K562 (cell line): ENCODE measurements around the gene PPP1R9A. TPM values are rescaled to one million over a fixed set of nuclear protein-coding genes. Genes with fewer than 3 reads are reported as not detected.

Experiments used
- ATAC-seq: fragments of 200-7000 bp; cut with Tn5 transposase; 3 replicates; pipeline ENCODE4 v1.9.1; 2020; ENCODE audit warnings: moderate library complexity
- BruUV-seq: library from RNA; stranded (reverse); fragments of 400-500 nt; replicated peaks from 2 replicates; lab custom pipeline; 2021; lab: Mats Ljungman, UMichigan
- CTCF ChIA-PET: fragments of 300-600 bp; formaldehyde crosslinking; extraction: SDS; loops from one replicate; lab custom pipeline; 2021; ENCODE audit warnings: low intra/inter-chr PET ratio; lab: Yijun Ruan, JAX
- POLR2A ChIA-PET: fragments of 300-600, 350-650 bp; sonication (Branson Sonifier 250); formaldehyde crosslinking; extraction: SDS; loops from one replicate; lab custom pipeline; 2021; ENCODE audit warnings: antibody characterized with exemption, inconsistent platforms; lab: Yijun Ruan, JAX
- DNase-seq, 4 experiments: peaks; one replicate each; pipeline versions ENCODE4 v3.0.0 to v3.0.0-alpha.2; 2011 to 2018; ENCODE audit warnings: low spot score in 3 of 4, mixed read lengths in 3 of 4; ENCODE audit errors: extremely low read depth in 1 of 4
- FAIRE-seq: peaks from 2 replicates; lab custom pipeline; 2011; peaks lifted over from hg19 to GRCh38; lab: Jason Lieb, UNC
- H2AFZ ChIP-seq: 2 replicates; pipeline ENCODE4 v1.6.0; 2011; ENCODE audit warnings: low read depth, low read length, control low read depth, inconsistent platforms
- H3K27ac ChIP-seq: fragments of 200-600 bp; 3 replicates; pipeline ENCODE4 v1.8.0; 2011; ENCODE audit warnings: low read depth, mild to moderate bottlenecking, control low read depth, inconsistent platforms, low read length, moderate library complexity, mixed read lengths; ENCODE audit errors: extremely low read depth
- H3K27me3 ChIP-seq, 2 experiments: fragments of 300-600 bp in 1 of 2; 2 replicates in 1 of 2; 3 replicates in 1 of 2; pipeline versions ENCODE4 v1.6.0 to v1.8.0; 2011; ENCODE audit warnings: inconsistent platforms in 2 of 2, low read length in 2 of 2, mild to moderate bottlenecking in 1 of 2, mixed read lengths in 1 of 2, moderate library complexity in 1 of 2; ENCODE audit not compliant: control insufficient read depth in 2 of 2, insufficient read depth in 2 of 2
- H3K36me3 ChIP-seq: fragments of 300-600 bp; 3 replicates; pipeline ENCODE4 v1.8.0; 2011; ENCODE audit warnings: mild to moderate bottlenecking, low read length, inconsistent platforms; ENCODE audit not compliant: control insufficient read depth, insufficient read depth
- H3K4me1 ChIP-seq, 2 experiments: fragments of 200-600 bp in 1 of 2; replicated peaks in 1 of 2; 2 replicates in 1 of 2; 3 replicates in 1 of 2; pipeline versions ENCODE4 v1.5.1 to v1.8.0; 2011; ENCODE audit warnings: inconsistent platforms in 2 of 2, low read length in 2 of 2, mild to moderate bottlenecking in 1 of 2, mixed read lengths in 1 of 2, moderate library complexity in 1 of 2; ENCODE audit not compliant: control insufficient read depth in 2 of 2, insufficient read depth in 2 of 2
- H3K4me2 ChIP-seq: 2 replicates; pipeline ENCODE4 v1.6.1; 2011; ENCODE audit warnings: low read length, control low read depth, inconsistent platforms, mixed read lengths; ENCODE audit not compliant: insufficient read depth
- H3K4me3 ChIP-seq: fragments of 200-600 bp; sonication (generic), shearing (Covaris generic); 2 replicates; pipeline ENCODE4 v1.5.1; 2016; ENCODE audit warnings: control low read depth, inconsistent platforms
- H3K79me2 ChIP-seq: fragments of 200-600 bp; 3 replicates; pipeline ENCODE4 v1.8.0; 2011; ENCODE audit warnings: low read length, inconsistent platforms; ENCODE audit not compliant: control insufficient read depth, insufficient read depth
- H3K9ac ChIP-seq, 2 experiments: 2 replicates each; pipeline versions ENCODE4 v1.6.0 to v1.6.1; 2011; ENCODE audit warnings: low read depth in 2 of 2, low read length in 2 of 2, control low read depth in 1 of 2, inconsistent platforms in 1 of 2, mild to moderate bottlenecking in 1 of 2, mixed read lengths in 1 of 2; ENCODE audit not compliant: insufficient read depth in 1 of 2
- H3K9me1 ChIP-seq: one replicate; pipeline ENCODE4 v1.6.0; 2011; ENCODE audit warnings: inconsistent platforms, mild to moderate bottlenecking, low read length, moderate library complexity; ENCODE audit not compliant: control insufficient read depth, insufficient read depth
- H3K9me3 ChIP-seq: replicated peaks from 2 replicates; pipeline ENCODE4 v1.5.1; 2011; ENCODE audit warnings: low read depth, low read length, inconsistent platforms; ENCODE audit not compliant: control insufficient read depth, insufficient read depth
- H4K20me1 ChIP-seq: replicated peaks from 2 replicates; pipeline ENCODE4 v1.6.1; 2011; ENCODE audit warnings: low read length, inconsistent platforms, mixed read lengths; ENCODE audit not compliant: control insufficient read depth, insufficient read depth
- FOXA1 ChIP-seq: fragments of 450-650 bp; IDR thresholded peaks from 2 replicates; pipeline ENCODE4 v1.6.1; 2016; ENCODE audit warnings: mild to moderate bottlenecking, borderline replicate concordance
- NFIC ChIP-seq: fragments of 450-650 bp; IDR thresholded peaks from 2 replicates; pipeline ENCODE4 v1.6.1; 2017; ENCODE audit warnings: mild to moderate bottlenecking, inconsistent platforms
- SRF ChIP-seq, 2 experiments: fragments of 250-450, 450-650 bp in 1 of 2; sonication (Bioruptor Pico) in 1 of 2; sonication (generic) in 1 of 2; formaldehyde crosslinking; IDR thresholded peaks; 2 replicates each; pipeline versions ENCODE4 v1.5.0 to v1.5.1; 2020 to 2022; ENCODE audit warnings: mild to moderate bottlenecking in 1 of 2, missing genetic modification reagents in 1 of 2
- TCFL5 ChIP-seq: fragments of 250-450 bp; sonication (Bioruptor Pico); conservative IDR thresholded peaks from 2 replicates; pipeline ENCODE4 v1.6.1; 2021; ENCODE audit warnings: mild to moderate bottlenecking, moderate library complexity, matching md5 sums
- WGBS: fragments of 100-300 bp; shearing (Covaris generic); methylation state at CpG from one replicate; pipeline ENCODE4 v1.1.6; 2016; ENCODE audit warnings: low coverage, mixed read lengths; ENCODE audit not compliant: insufficient coverage; ENCODE audit errors: missing lambda C conversion rate; 5-methylcytosine and 5-hydroxymethylcytosine counted together
- in situ Hi-C: fragments of 300-500 bp; cut with MboI; formaldehyde crosslinking; loops from 4 replicates; pipeline ENCODE4 v1.15.0; 2018; ENCODE audit warnings: inconsistent platforms, mixed read lengths
- intact Hi-C: fragments of 100-400 bp; cut with micrococcal nuclease; formaldehyde crosslinking; loops from 2 replicates; pipeline ENCODE4 v1.14.2; 2022
- polyA plus RNA-seq, 8 experiments: library from polyadenylated mRNA; depleted of rRNA in 4 of 8; stranded (reverse) in 5 of 8; unstranded in 3 of 8; fragments of >200 nt; fragmentation: Nextera tagmentation in 2 of 8; fragmentation: Illumina TruSeq in 1 of 8; extraction: Ambion mirVana in 2 of 8; extraction: Trizol in 1 of 8; gene quantifications; 2 replicates each; pipeline versions ENCODE4 v1.2.1 to v1.2.3, GENCODE V29; 2011 to 2014; ENCODE audit warnings: inconsistent platforms in 1 of 8, missing spikeins in 1 of 8
- total RNA-seq, 7 experiments: library from RNA; depleted of rRNA in 6 of 7; stranded (reverse); fragments of >200 nt in 6 of 7; fragmentation: Illumina TruSeq in 2 of 7; extraction: Trizol in 2 of 7; gene quantifications; 2 replicates each; pipeline versions ENCODE4 v1.2.1 to v1.2.3, GENCODE V29; 2011 to 2021; ENCODE audit warnings: low replicate concordance in 1 of 7
- TF ChIP-seq, protein P1 (sequence below): sonication (generic); formaldehyde crosslinking; IDR thresholded peaks from 2 replicates; pipeline ENCODE4 v1.8.0; 2022; ENCODE audit warnings: mild to moderate bottlenecking, missing genetic modification reagents, borderline replicate concordance

Gene PPP1R9A
- total and polyA plus RNA-seq, 9 of the 15 experiments (the other 6 are each of a cell fraction or from before 2014, with no cell fraction given), result 0.24 TPM; not detected in 8

DNA sequence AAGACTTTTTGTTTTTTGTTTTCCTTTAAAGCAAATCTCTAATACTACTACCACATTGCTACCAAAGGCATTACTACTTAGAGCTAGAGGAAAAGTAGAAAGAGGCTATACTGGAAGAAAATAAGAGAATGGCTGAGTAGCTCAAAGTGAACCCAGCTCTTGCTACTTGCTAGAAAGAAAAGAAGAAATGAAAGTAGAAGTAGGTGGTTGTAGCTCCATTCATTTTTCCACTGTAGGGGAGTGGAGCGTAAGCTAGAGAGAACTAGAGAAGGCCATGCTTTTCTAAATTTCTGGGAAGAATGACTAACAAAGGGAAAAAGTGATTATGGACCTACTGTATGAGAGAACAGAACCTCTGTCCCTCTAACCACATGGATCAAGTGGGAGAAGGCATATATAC is 232.5 kb downstream of the PPP1R9A start:
- intact Hi-C loops, result no loop called here
- H3K27ac ChIP-seq, result no peak overlapping the region
- ATAC-seq (no peak), DNase-seq (no peak), FAIRE-seq (no peak)
- H3K9me1 ChIP-seq, result no peaks in the 10 kb centered on the region
- no peaks in the 10 kb centered on the region for H3K27me3 ChIP-seq
- H3K9ac ChIP-seq, result no peak overlapping the region
- H3K36me3 ChIP-seq, result no peaks in the 10 kb centered on the region
- in situ Hi-C loops, result no loop called here
- TF ChIP-seq FOXA1, result no peak
- TF ChIP-seq TCFL5, result no peak
- no peak for TF ChIP-seq SRF (CRISPR knock-in tag; IDR thresholded peaks at IDR 0.05)
- TF ChIP-seq NFIC, result no peak
- TF ChIP-seq, protein P1, sequence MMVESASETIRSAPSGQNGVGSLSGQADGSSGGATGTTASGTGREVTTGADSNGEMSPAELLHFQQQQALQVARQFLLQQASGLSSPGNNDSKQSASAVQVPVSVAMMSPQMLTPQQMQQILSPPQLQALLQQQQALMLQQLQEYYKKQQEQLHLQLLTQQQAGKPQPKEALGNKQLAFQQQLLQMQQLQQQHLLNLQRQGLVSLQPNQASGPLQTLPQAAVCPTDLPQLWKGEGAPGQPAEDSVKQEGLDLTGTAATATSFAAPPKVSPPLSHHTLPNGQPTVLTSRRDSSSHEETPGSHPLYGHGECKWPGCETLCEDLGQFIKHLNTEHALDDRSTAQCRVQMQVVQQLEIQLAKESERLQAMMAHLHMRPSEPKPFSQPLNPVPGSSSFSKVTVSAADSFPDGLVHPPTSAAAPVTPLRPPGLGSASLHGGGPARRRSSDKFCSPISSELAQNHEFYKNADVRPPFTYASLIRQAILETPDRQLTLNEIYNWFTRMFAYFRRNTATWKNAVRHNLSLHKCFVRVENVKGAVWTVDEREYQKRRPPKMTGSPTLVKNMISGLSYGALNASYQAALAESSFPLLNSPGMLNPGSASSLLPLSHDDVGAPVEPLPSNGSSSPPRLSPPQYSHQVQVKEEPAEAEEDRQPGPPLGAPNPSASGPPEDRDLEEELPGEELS, result no peak
- H2AFZ ChIP-seq, result no peak overlapping the region
- no peaks in the 10 kb centered on the region for H3K9me3 ChIP-seq
- H3K4me2 ChIP-seq, result no peak overlapping the region
- CTCF ChIA-PET, result no interaction called here
- WGBS, result 0% methylated on average over 1 of the region's 1 CpG
- H4K20me1 ChIP-seq, result no peaks in the 10 kb centered on the region
- POLR2A ChIA-PET, result no interaction called here
- H3K4me3 ChIP-seq, result no peak overlapping the region
- no TSS peak for BruUV-seq
- no peaks in the 10 kb centered on the region for H3K4me1 ChIP-seq
- H3K79me2 ChIP-seq, result no peaks in the 10 kb centered on the region
